SU-DHL-6 (cell line): ENCODE measurements around the gene PTPN14.

ENCODE experiments used
- H2AFZ ChIP-seq: fragments of 200-600 bp; sonication (generic); 2 replicates; pipeline ENCODE4 v1.6.1; 2014; ENCODE audit warnings: low read depth, mild to moderate bottlenecking, moderate library complexity, mixed read lengths, antibody characterized with exemption, low read length; ENCODE audit not compliant: severe bottlenecking
- H3F3A ChIP-seq: fragments of 200-600 bp; shearing (Covaris generic); 2 replicates; pipeline ENCODE4 v1.6.0; 2016; ENCODE audit warnings: antibody characterized with exemption, mild to moderate bottlenecking; ENCODE audit not compliant: insufficient read depth
- H3K27ac ChIP-seq: fragments of 200-600 bp; sonication (generic); 2 replicates; pipeline ENCODE4 v1.5.1; 2016; ENCODE audit warnings: low read depth, mild to moderate bottlenecking, low read length, moderate library complexity, mixed read lengths
- H3K27me3 ChIP-seq: fragments of 200-600 bp; sonication (generic), shearing (Covaris generic); 2 replicates; pipeline ENCODE4 v1.6.0; 2014; ENCODE audit warnings: mild to moderate bottlenecking, low read length
- H3K36me3 ChIP-seq: fragments of 200-600 bp; sonication (generic); 2 replicates; pipeline ENCODE4 v1.6.1; 2014; ENCODE audit warnings: mild to moderate bottlenecking, low read length, mixed read lengths
- H3K4me2 ChIP-seq: fragments of 300-600, 200-600 bp; shearing (Covaris generic), sonication (generic); 2 replicates; pipeline ENCODE4 v1.6.0; 2014; ENCODE audit warnings: low read length, low read depth, mild to moderate bottlenecking; ENCODE audit not compliant: poor library complexity, severe bottlenecking
- H3K4me3 ChIP-seq: fragments of 200-600 bp; sonication (generic); 2 replicates; pipeline ENCODE4 v1.5.1; 2014; ENCODE audit warnings: antibody characterized with exemption, low read length, mild to moderate bottlenecking, mixed read lengths; ENCODE audit not compliant: insufficient read depth, poor library complexity, severe bottlenecking
- H3K79me2 ChIP-seq: fragments of 200-600 bp; sonication (generic); 2 replicates; pipeline ENCODE4 v1.6.1; 2014; ENCODE audit warnings: mild to moderate bottlenecking, low read length, moderate library complexity; ENCODE audit not compliant: insufficient read depth
- H3K9ac ChIP-seq: fragments of 200-600 bp; sonication (generic); 2 replicates; pipeline ENCODE4 v1.7.0; 2014; ENCODE audit warnings: mild to moderate bottlenecking, low read length
- H3K9me2 ChIP-seq: fragments of 200-600 bp; sonication (generic); replicated peaks from 2 replicates; pipeline ENCODE4 v1.6.1; 2014; ENCODE audit warnings: low read length; ENCODE audit not compliant: insufficient read depth
- H3K9me3 ChIP-seq: fragments of 200-600 bp; sonication (generic); 2 replicates; pipeline ENCODE4 v1.6.1; 2014; ENCODE audit warnings: low read length, mixed read lengths; ENCODE audit not compliant: insufficient read depth
- H4K20me1 ChIP-seq: fragments of 200-600 bp; sonication (generic); 2 replicates; pipeline ENCODE4 v1.6.1; 2014; ENCODE audit warnings: low read depth, mild to moderate bottlenecking, antibody characterized with exemption, low read length, moderate library complexity, mixed read lengths
- EZH2phosphoT487 ChIP-seq: fragments of 200-600 bp; sonication (generic), shearing (Covaris generic); conservative IDR thresholded peaks from 2 replicates; pipeline ENCODE4 v1.6.1; 2018; ENCODE audit warnings: mild to moderate bottlenecking, antibody characterized with exemption, low read length, moderate library complexity, mixed read lengths
- TF ChIP-seq, protein P1 (sequence below): fragments of 200-600 bp; sonication (generic); IDR thresholded peaks from one replicate; pipeline ENCODE4 v1.5.1; 2017; ENCODE audit warnings: antibody characterized with exemption, mild to moderate bottlenecking, low read length, moderate library complexity; ENCODE audit not compliant: insufficient read depth, poor library complexity, severe bottlenecking

Gene PTPN14

DNA sequence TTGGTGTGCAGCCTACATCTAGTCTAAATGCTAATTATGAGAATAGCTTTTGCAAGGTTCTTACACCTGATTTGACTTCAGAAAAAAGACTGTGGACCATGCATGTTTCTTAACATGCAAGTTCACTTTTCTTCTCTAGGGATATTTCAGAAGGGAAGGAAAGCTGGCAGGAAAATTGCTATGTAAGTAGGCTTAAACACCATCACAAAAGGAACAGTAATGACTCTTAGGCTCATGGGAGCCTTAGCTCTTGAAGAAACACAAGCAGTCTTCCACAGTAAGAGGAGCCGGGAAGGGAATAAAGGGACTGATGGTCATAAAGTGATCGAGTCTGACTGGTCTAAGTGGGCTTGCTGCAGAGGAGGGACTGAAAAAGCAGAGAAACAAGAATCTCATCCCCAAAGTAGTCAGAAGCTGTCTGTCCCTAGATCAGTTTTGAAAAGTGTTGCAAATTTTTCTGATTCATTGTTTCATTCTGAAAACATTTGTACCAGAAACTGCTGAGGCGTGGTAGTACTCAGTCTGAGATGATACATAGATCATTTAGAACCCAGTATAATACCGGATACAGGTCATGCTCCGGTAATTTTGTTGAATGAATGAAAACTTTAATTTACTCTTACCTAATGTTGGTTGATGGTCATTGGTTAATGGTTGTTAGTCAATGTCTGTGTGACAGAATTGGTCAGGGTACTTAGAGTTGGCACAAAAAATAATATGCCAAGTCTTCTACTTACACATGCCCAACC, 229.5 kb downstream of the PTPN14 start:
- no peak overlapping the region for H3K4me2 ChIP-seq
- H4K20me1 ChIP-seq: no peaks in the 10 kb centered on the region
- H3F3A ChIP-seq: no peaks in the 10 kb centered on the region
- no peak overlapping the region for H2AFZ ChIP-seq
- H3K79me2 ChIP-seq: no peaks in the 10 kb centered on the region
- no peak overlapping the region for H3K9ac ChIP-seq
- H3K9me2 ChIP-seq: no peaks in the 10 kb centered on the region
- TF ChIP-seq EZH2phosphoT487: no peak
- TF ChIP-seq, protein P1, sequence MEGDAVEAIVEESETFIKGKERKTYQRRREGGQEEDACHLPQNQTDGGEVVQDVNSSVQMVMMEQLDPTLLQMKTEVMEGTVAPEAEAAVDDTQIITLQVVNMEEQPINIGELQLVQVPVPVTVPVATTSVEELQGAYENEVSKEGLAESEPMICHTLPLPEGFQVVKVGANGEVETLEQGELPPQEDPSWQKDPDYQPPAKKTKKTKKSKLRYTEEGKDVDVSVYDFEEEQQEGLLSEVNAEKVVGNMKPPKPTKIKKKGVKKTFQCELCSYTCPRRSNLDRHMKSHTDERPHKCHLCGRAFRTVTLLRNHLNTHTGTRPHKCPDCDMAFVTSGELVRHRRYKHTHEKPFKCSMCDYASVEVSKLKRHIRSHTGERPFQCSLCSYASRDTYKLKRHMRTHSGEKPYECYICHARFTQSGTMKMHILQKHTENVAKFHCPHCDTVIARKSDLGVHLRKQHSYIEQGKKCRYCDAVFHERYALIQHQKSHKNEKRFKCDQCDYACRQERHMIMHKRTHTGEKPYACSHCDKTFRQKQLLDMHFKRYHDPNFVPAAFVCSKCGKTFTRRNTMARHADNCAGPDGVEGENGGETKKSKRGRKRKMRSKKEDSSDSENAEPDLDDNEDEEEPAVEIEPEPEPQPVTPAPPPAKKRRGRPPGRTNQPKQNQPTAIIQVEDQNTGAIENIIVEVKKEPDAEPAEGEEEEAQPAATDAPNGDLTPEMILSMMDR: no peak
- no peaks in the 10 kb centered on the region for H3K36me3 ChIP-seq
- H3K9me3 ChIP-seq: no peaks in the 10 kb centered on the region
- no peak overlapping the region for H3K27ac ChIP-seq
- no peak overlapping the region for H3K4me3 ChIP-seq
- no peaks in the 10 kb centered on the region for H3K27me3 ChIP-seq

DNA sequence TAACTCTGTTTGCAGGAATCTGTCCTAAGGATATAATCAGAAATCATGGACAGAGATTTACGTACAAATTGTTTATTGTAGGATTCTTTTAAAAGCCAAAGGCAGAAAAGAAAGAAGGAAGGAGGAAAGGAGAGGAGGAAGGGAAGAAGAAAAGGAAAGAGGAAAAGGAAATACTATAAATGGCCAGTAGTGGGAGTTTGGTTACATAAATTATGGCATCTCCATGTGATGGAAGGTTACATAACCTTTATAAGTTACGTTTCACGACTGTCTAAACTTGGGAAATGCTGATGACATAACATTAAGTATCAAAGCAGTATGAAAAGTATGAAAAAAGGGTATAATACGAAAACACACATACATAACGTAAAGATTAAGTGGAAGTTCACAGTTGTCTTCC, 231.5 kb downstream of the PTPN14 start:
- Histone ChIP-seq H2AFZ (no peak overlapping the region), H3K4me2 (no peak overlapping the region), H4K20me1 (no peaks in the 10 kb centered on the region), H3K79me2 (no peaks in the 10 kb centered on the region), H3K9ac (no peak overlapping the region), H3K4me3 (no peak overlapping the region), H3K36me3 (no peaks in the 10 kb centered on the region), H3F3A (no peaks in the 10 kb centered on the region), H3K9me2 (no peaks in the 10 kb centered on the region), H3K27me3 (no peaks in the 10 kb centered on the region), H3K9me3 (no peaks in the 10 kb centered on the region), H3K27ac (no peak overlapping the region)
- no peak for TF ChIP-seq EZH2phosphoT487
- TF ChIP-seq, protein P1: no peak

DNA sequence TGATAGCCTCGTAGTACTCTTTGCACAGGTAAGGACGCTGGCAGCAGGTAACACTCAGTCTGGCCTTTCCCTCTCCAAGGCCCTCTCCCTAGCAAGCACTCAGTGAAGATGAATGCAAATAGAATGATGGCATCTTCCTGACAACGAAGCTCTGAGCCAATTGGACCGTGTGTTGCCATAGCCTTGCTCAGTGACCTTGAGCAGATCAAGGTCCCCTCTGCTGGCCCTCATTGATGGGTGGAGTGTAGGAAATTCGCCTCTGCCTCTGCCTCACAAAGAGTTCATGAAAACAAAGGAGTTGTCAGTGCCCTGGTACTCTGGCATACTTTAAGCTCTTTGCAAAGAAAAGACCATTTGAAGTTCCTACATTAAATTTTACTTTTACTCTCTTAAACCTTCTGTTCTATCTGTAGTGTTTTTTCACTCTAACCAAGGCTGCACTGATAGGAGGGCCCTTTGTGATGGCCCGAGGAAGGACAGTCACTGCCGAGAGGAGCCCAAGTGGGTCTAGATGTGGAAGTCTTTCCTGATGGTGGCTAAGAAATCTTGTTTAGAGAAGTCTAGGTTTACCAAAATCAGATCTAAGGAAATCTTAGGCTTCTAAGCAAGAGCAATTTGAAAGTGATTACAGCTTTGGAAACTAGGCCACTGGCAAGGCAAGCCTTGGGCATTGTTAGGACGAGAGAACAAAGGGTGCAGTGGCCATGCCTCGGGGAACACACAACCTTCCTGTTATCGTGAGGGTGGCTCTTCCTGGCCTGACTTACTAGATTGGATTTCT, 232.3 kb downstream of the PTPN14 start:
- H3K27me3 ChIP-seq: no peaks in the 10 kb centered on the region
- H3K9me2 ChIP-seq: no peaks in the 10 kb centered on the region
- no peak overlapping the region for H3K27ac ChIP-seq
- TF ChIP-seq, protein P1: no peak
- no peak for TF ChIP-seq EZH2phosphoT487
- no peaks in the 10 kb centered on the region for H3K36me3 ChIP-seq
- H3K79me2 ChIP-seq: no peaks in the 10 kb centered on the region
- H3K9ac ChIP-seq: no peak overlapping the region
- no peaks in the 10 kb centered on the region for H3F3A ChIP-seq
- no peak overlapping the region for H3K4me3 ChIP-seq
- no peaks in the 10 kb centered on the region for H3K9me3 ChIP-seq
- H3K4me2 ChIP-seq: no peak overlapping the region
- H2AFZ ChIP-seq: no peak overlapping the region
- no peaks in the 10 kb centered on the region for H4K20me1 ChIP-seq
